Measurements from ENCODE around the gene TNFRSF13B.

- TF ChIP-seq CTCF (conservative IDR thresholded peaks at IDR 0.05), result no peak
- no peak for TF ChIP-seq EZH2 (IDR thresholded peaks at IDR 0.05; ENCODE audit: low read depth)
Observed at GRCh38 chr17:16945136-16945482, 26.8 kb downstream of the TNFRSF13B start.
